Astrocyte (in vitro differentiated cells and primary cell): ENCODE measurements around the gene ZAP70.

ENCODE experiments used
- EZH2 ChIP-seq: IDR thresholded peaks from 2 replicates; pipeline ENCODE4 v1.6.1; 2012; ENCODE audit warnings: mild to moderate bottlenecking, low read length, inconsistent platforms; ENCODE audit not compliant: insufficient read depth
- TF ChIP-seq, protein P1 (sequence below): IDR thresholded peaks from 2 replicates; pipeline ENCODE4 v1.5.1; 2011; ENCODE audit warnings: low read depth, mild to moderate bottlenecking, inconsistent platforms, low read length, moderate library complexity; ENCODE audit not compliant: insufficient read depth

- no peak for TF ChIP-seq EZH2
- TF ChIP-seq, protein P1, sequence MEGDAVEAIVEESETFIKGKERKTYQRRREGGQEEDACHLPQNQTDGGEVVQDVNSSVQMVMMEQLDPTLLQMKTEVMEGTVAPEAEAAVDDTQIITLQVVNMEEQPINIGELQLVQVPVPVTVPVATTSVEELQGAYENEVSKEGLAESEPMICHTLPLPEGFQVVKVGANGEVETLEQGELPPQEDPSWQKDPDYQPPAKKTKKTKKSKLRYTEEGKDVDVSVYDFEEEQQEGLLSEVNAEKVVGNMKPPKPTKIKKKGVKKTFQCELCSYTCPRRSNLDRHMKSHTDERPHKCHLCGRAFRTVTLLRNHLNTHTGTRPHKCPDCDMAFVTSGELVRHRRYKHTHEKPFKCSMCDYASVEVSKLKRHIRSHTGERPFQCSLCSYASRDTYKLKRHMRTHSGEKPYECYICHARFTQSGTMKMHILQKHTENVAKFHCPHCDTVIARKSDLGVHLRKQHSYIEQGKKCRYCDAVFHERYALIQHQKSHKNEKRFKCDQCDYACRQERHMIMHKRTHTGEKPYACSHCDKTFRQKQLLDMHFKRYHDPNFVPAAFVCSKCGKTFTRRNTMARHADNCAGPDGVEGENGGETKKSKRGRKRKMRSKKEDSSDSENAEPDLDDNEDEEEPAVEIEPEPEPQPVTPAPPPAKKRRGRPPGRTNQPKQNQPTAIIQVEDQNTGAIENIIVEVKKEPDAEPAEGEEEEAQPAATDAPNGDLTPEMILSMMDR, result no peak
These were observed 43.7 kb downstream of the ZAP70 start for GRCh38 chr2:97757062-97757461.
